Stimulated activated CD8-positive, alpha-beta memory T cell treated with anti-CD3 and anti-CD28 coated beads, Interleukin-7, amount 100 ng/mL, for 48 hours (primary cell): Measurements from ENCODE around the gene ZNF600.
"Not testable (repeated sequence)": the region's sequence is repeated elsewhere in the genome, so short reads cannot be mapped to it uniquely, and the experiment has no call there.

Experiments used
- DNase-seq, 2 donors: peaks; one replicate each; pipeline ENCODE4 v3.0.0-alpha.2; 2020; ENCODE audit warnings: low read depth in 1 of 2; ENCODE audit errors: extremely low read depth in 1 of 2

ZNF600 gene

GRCh38 chr19:52742516-52742915 lies 44.1 kb downstream of the ZNF600 start:
- DNase-seq: no peak

- no peak for DNase-seq
Measured at GRCh38 chr19:52741951-52742485, 44.6 kb downstream of the ZNF600 start.

- DNase-seq: not testable (repeated sequence)
Measured at GRCh38 chr19:52741371-52741770, 45.2 kb downstream of the ZNF600 start.

GRCh38 chr19:52739576-52739975 lies 47.0 kb downstream of the ZNF600 start:
- no peak for DNase-seq

- DNase-seq: no peak
Measured at GRCh38 chr19:52735734-52736133, 50.9 kb downstream of the ZNF600 start.

GRCh38 chr19:52734893-52735661 lies 51.5 kb downstream of the ZNF600 start, which contains the start of gene ZNF611:
TSS of gene ZNF611 (minus strand) at chr19:52735044. CDS start at chr19:52715894, 19,150 bp downstream.
- peak; percentile 95 to 96 for DNase-seq

- DNase-seq: no peak
Measured at GRCh38 chr19:52734331-52734892, 52.2 kb downstream of the ZNF600 start.

- not testable (repeated sequence) for DNase-seq
Measured at GRCh38 chr19:52726051-52726450, 60.5 kb downstream of the ZNF600 start.

GRCh38 chr19:52725528-52725961 lies 61.0 kb downstream of the ZNF600 start:
- no peak for DNase-seq

- no peak for DNase-seq
Measured at GRCh38 chr19:52724701-52725514, 61.7 kb downstream of the ZNF600 start.

- DNase-seq: not testable (repeated sequence)
Measured at GRCh38 chr19:52723907-52724598, 62.5 kb downstream of the ZNF600 start.

- no peak for DNase-seq
Measured at GRCh38 chr19:52722062-52723003, 64.3 kb downstream of the ZNF600 start.

- DNase-seq: not testable (repeated sequence)
Measured at GRCh38 chr19:52720541-52720940, 66.0 kb downstream of the ZNF600 start.

GRCh38 chr19:52716522-52716921 lies 70.1 kb downstream of the ZNF600 start:
- DNase-seq: no peak

- DNase-seq: peak in 1 of 2 donors; percentile 18
Measured at GRCh38 chr19:52715902-52716301, 70.7 kb downstream of the ZNF600 start.

- DNase-seq: not testable (repeated sequence)
Measured at GRCh38 chr19:52715330-52715729, 71.3 kb downstream of the ZNF600 start.
